A549 (cell line): ENCODE measurements around the gene TMEM163. TPM values are rescaled to one million over a fixed set of nuclear protein-coding genes. Genes with fewer than 3 reads are reported as not detected.
A peak's percentile ranks its signal among the peaks of the same experiment; 100 is the strongest.

ENCODE experiments used
- ATAC-seq, 2 experiments: fragments of 200-7000 bp in 1 of 2; fragments of >200 bp in 1 of 2; cut with Nextera tagmentation in 1 of 2; cut with Tn5 transposase in 1 of 2; 3 replicates each; pipeline versions ENCODE4 v1.8.0 to v1.9.1; 2018 to 2020; ENCODE audit warnings: mild to moderate bottlenecking in 1 of 2, moderate library complexity in 1 of 2
- CTCF ChIA-PET: fragments of 300-600 bp; sonication (Branson Sonifier 250); formaldehyde crosslinking; extraction: SDS; loops from one replicate; lab custom pipeline; 2021; ENCODE audit warnings: antibody characterized with exemption, inconsistent platforms; lab: Yijun Ruan, JAX
- POLR2A ChIA-PET: fragments of 350-600 bp; formaldehyde crosslinking; extraction: SDS; loops from one replicate; lab custom pipeline; 2021; ENCODE audit warnings: antibody characterized with exemption, inconsistent platforms; lab: Yijun Ruan, JAX
- DNase-seq, 2 experiments: peaks; one replicate each; pipeline versions ENCODE4 v3.0.0 to v3.0.0-alpha.2; 2011 to 2016; ENCODE audit warnings: low read depth in 1 of 2, low spot score in 1 of 2
- FAIRE-seq: peaks from 2 replicates; lab custom pipeline; 2011; peaks lifted over from hg19 to GRCh38; lab: Jason Lieb, UNC
- H3K27ac ChIP-seq, 2 experiments: fragments of >200 bp; sonication (Bioruptor Twin); formaldehyde crosslinking; 3 replicates each; pipeline ENCODE4 v1.5.1; 2016 to 2017
- H3K4me1 ChIP-seq: fragments of >200 bp; sonication (Bioruptor Twin); formaldehyde crosslinking; 3 replicates; pipeline ENCODE4 v1.6.1; 2016
- H3K4me2 ChIP-seq: fragments of >200 bp; sonication (Bioruptor Twin); formaldehyde crosslinking; 3 replicates; pipeline ENCODE4 v1.6.1; 2016
- H3K4me3 ChIP-seq: fragments of >200 bp; sonication (Bioruptor Twin); formaldehyde crosslinking; 3 replicates; pipeline ENCODE4 v1.5.1; 2016
- H3K9me3 ChIP-seq: fragments of >200 bp; sonication (Bioruptor Twin); formaldehyde crosslinking; 3 replicates; pipeline ENCODE4 v1.6.1; 2016
- BHLHE40 ChIP-seq: IDR thresholded peaks from 2 replicates; pipeline ENCODE4 v1.6.1; 2012; ENCODE audit warnings: low read depth, low read length, inconsistent platforms
- CBX2 ChIP-seq: fragments of 200-600 bp; sonication (generic); IDR thresholded peaks from 2 replicates; pipeline ENCODE4 v1.6.1; 2016; ENCODE audit warnings: low read depth, mild to moderate bottlenecking, borderline replicate concordance
- CEBPB ChIP-seq, 2 experiments: fragments of >200 bp in 1 of 2; sonication (Bioruptor Twin) in 1 of 2; formaldehyde crosslinking in 1 of 2; IDR thresholded peaks; 2 replicates each; pipeline ENCODE4 v1.6.1; 2012 to 2016
- E2F6 ChIP-seq: IDR thresholded peaks from 2 replicates; pipeline ENCODE4 v1.6.1; 2012; ENCODE audit warnings: low read depth, borderline replicate concordance
- EP300 ChIP-seq, 2 experiments: fragments of >200 bp; sonication (Bioruptor Twin); formaldehyde crosslinking; IDR thresholded peaks; 2 replicates in 1 of 2; 3 replicates in 1 of 2; pipeline ENCODE4 v1.6.1; 2016 to 2017
- FOSB ChIP-seq: fragments of 250-450 bp; sonication (Bioruptor Pico); IDR thresholded peaks from 2 replicates; pipeline ENCODE4 v1.5.0; 2020; ENCODE audit warnings: mild to moderate bottlenecking, moderate library complexity
- FOSL2 ChIP-seq, 2 experiments: fragments of 450-650 bp in 1 of 2; fragments of >200 bp in 1 of 2; sonication (Bioruptor Twin) in 1 of 2; formaldehyde crosslinking; IDR thresholded peaks; 2 replicates each; pipeline versions ENCODE4 v1.5.0 to v1.6.1; 2016 to 2020; ENCODE audit warnings: mild to moderate bottlenecking in 1 of 2, moderate library complexity in 1 of 2
- HDAC2 ChIP-seq: fragments of 200-600 bp; sonication (generic); IDR thresholded peaks from 2 replicates; pipeline ENCODE4 v1.6.1; 2016
- HOXB13 ChIP-seq: fragments of 250-450 bp; sonication (Bioruptor Pico); IDR thresholded peaks from 2 replicates; pipeline ENCODE4 v1.5.0; 2020; ENCODE audit warnings: low read depth, mild to moderate bottlenecking, moderate library complexity
- JUNB ChIP-seq: fragments of >200 bp; sonication (Bioruptor Twin); formaldehyde crosslinking; IDR thresholded peaks from 2 replicates; pipeline ENCODE4 v1.6.1; 2016
- KDM1A ChIP-seq: fragments of 200-600 bp; sonication (generic); IDR thresholded peaks from 2 replicates; pipeline ENCODE4 v1.6.1; 2016; ENCODE audit warnings: low read depth, mild to moderate bottlenecking
- KDM5A ChIP-seq: fragments of 200-600 bp; sonication (generic); IDR thresholded peaks from 2 replicates; pipeline ENCODE4 v1.6.1; 2016; ENCODE audit warnings: antibody characterized with exemption, mild to moderate bottlenecking
- MYC ChIP-seq: IDR thresholded peaks from 2 replicates; pipeline ENCODE4 v1.6.1; 2012; ENCODE audit warnings: mild to moderate bottlenecking, inconsistent platforms, low read length, improper control_type of control experiment, borderline replicate concordance
- PHF8 ChIP-seq: fragments of 200-600 bp; sonication (generic); IDR thresholded peaks from 2 replicates; pipeline ENCODE4 v1.6.1; 2016; ENCODE audit warnings: low read depth, mild to moderate bottlenecking, antibody characterized with exemption, moderate library complexity, borderline replicate concordance
- POLR2AphosphoS2 ChIP-seq: conservative IDR thresholded peaks from 2 replicates; pipeline ENCODE4 v1.6.1; 2012; ENCODE audit warnings: low read length, improper control_type of control experiment, inconsistent platforms
- RARB ChIP-seq: fragments of 250-450 bp; sonication (Bioruptor Pico); IDR thresholded peaks from 2 replicates; pipeline ENCODE4 v1.8.0; 2021; ENCODE audit warnings: mild to moderate bottlenecking, moderate library complexity
- SMC3 ChIP-seq: fragments of >200 bp; sonication (Bioruptor Twin); formaldehyde crosslinking; IDR thresholded peaks from 3 replicates; pipeline ENCODE4 v1.6.1; 2018; ENCODE audit warnings: inconsistent platforms
- SREBF2 ChIP-seq: fragments of 450-650 bp; IDR thresholded peaks from 2 replicates; pipeline ENCODE4 v1.6.1; 2014; ENCODE audit warnings: mild to moderate bottlenecking, moderate library complexity
- TFCP2L1 ChIP-seq: fragments of 250-450 bp; sonication (Bioruptor Pico); IDR thresholded peaks from 2 replicates; pipeline ENCODE4 v1.5.0; 2021; ENCODE audit warnings: mild to moderate bottlenecking
- ZC3H11A ChIP-seq: fragments of 450-650 bp; IDR thresholded peaks from 2 replicates; pipeline ENCODE4 v1.6.1; 2014; ENCODE audit warnings: antibody characterized with exemption, mild to moderate bottlenecking
- ZNF302 ChIP-seq: fragments of 250-450 bp; sonication (Bioruptor Pico); IDR thresholded peaks from 2 replicates; pipeline ENCODE4 v1.9.0; 2021; ENCODE audit warnings: inconsistent platforms, mild to moderate bottlenecking, moderate library complexity
- WGBS: methylation state at CpG from one replicate; pipeline ENCODE4 v1.1.6; 2017; ENCODE audit errors: missing lambda C conversion rate; 5-methylcytosine and 5-hydroxymethylcytosine counted together
- polyA plus RNA-seq, 4 experiments: library from polyadenylated mRNA; depleted of rRNA in 3 of 4; stranded (reverse); fragments of >200 nt; fragmentation: RNase III in 1 of 4; extraction: RNeasy Plus Mini Kit Qiagen cat#74134 plus additional on column Dnase treatment in 1 of 4; gene quantifications; 2 replicates in 3 of 4; 3 replicates in 1 of 4; pipeline ENCODE4 v1.2.3, GENCODE V29; 2011 to 2017
- TF ChIP-seq, protein P1 (sequence below): fragments of >200 bp; sonication (Bioruptor Twin); formaldehyde crosslinking; IDR thresholded peaks from 2 replicates; pipeline ENCODE4 v1.6.1; 2016

TMEM163 gene
- polyA plus RNA-seq, 2 of the 4 experiments (the other 2 are of a cell fraction), result not detected

- POLR2A ChIA-PET, result no interaction called here
These were observed 47.2 kb upstream of the TMEM163 start for GRCh38 chr2:134765987-134766386.

GRCh38 chr2:134764164-134764563 is 45.4 kb upstream of the TMEM163 start:
- Histone ChIP-seq H3K4me1 (no peaks in the 10 kb centered on the region), H3K4me2 (no peak overlapping the region), H3K9me3 (no peaks in the 10 kb centered on the region), H3K27ac (no peak overlapping the region), H3K4me3 (no peak overlapping the region)
- ATAC-seq, result no peak
- WGBS, result 30% methylated on average over 1 of the region's 1 CpG
- no peak for FAIRE-seq
- no peak for TF ChIP-seq ZC3H11A
- no peak for TF ChIP-seq CBX2
- TF ChIP-seq FOSL2 (IDR thresholded peaks at IDR 0.05), result no peak
- TF ChIP-seq FOSL2 (CRISPR knock-in tag; IDR thresholded peaks at IDR 0.05), result no peak
- no peak for TF ChIP-seq RARB (CRISPR knock-in tag)
- no peak for TF ChIP-seq SMC3
- no peak for TF ChIP-seq FOSB (CRISPR knock-in tag)
- TF ChIP-seq CEBPB (IDR thresholded peaks at IDR 0.05), result no peak
- TF ChIP-seq POLR2AphosphoS2, result no peak
- no peak for TF ChIP-seq SREBF2
- ChIA-PET CTCF (no interaction called here), POLR2A (no interaction called here)
- no peak for DNase-seq

More at GRCh38 chr2:134765987-134766386, 47.2 kb upstream of the TMEM163 start:
- TF ChIP-seq E2F6 (no peak), POLR2AphosphoS2 (no peak), HOXB13 (CRISPR knock-in tag) (no peak), KDM1A (no peak), ZC3H11A (no peak), MYC (no peak)
- TF ChIP-seq, protein P1, sequence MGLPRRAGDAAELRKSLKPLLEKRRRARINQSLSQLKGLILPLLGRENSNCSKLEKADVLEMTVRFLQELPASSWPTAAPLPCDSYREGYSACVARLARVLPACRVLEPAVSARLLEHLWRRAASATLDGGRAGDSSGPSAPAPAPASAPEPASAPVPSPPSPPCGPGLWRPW, result no peak
- TF ChIP-seq, all 56 proteins: peak for 0
- no peak overlapping the region for H3K27ac ChIP-seq
- no peak overlapping the region for H3K4me2 ChIP-seq
- DNase-seq (no peak), ATAC-seq (no peak), FAIRE-seq (no peak)
- no peaks in the 10 kb centered on the region for H3K4me1 ChIP-seq
- CTCF ChIA-PET, result interaction anchor here (0.6 kb wide), 1 partner anchor 16 kb away, joined by 3 read pairs; no protein-coding TSS in a partner anchor
- no peaks in the 10 kb centered on the region for H3K9me3 ChIP-seq
- no peak overlapping the region for H3K4me3 ChIP-seq

GRCh38 chr2:134763164-134763710 is 44.4 kb upstream of the TMEM163 start:
- Histone ChIP-seq H3K27ac (no peak overlapping the region), H3K4me1 (no peaks in the 10 kb centered on the region), H3K9me3 (no peaks in the 10 kb centered on the region), H3K4me3 (no peak overlapping the region), H3K4me2 (no peak overlapping the region)
- TF ChIP-seq JUNB (no peak), BHLHE40 (no peak), ZNF302 (no peak), EP300 (IDR thresholded peaks at IDR 0.05) (no peak), TFCP2L1 (CRISPR knock-in tag) (no peak), PHF8 (no peak)
- POLR2A ChIA-PET, result no interaction called here
- CTCF ChIA-PET, result no interaction called here
- WGBS, result 12% methylated on average over 4 of the region's 4 CpGs
- DNase-seq (no peak), ATAC-seq (peak; percentile 23 to 39; a peak in 2 of 6 replicates), FAIRE-seq (no peak)

DNA sequence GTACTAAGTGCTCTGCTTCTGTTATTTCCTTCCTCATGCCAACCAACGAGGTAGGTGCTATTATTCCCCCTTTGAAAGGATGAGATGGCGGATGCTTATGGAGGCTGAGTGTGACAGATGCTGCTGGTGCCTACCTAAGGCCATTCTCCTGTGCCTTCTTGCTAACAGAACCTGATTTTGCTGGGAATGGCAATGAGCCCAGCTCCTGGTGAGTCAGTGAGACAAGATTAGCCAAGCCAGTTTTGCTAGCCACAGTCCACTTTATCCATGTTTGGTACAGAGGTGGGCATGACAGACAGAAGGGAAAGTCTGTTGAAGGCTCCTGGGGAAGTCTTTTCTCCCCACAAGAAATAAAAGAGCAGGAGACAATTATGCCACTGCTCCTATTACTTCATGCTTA is 43.7 kb upstream of the TMEM163 start:
- Histone ChIP-seq H3K9me3 (no peaks in the 10 kb centered on the region), H3K4me2 (no peak overlapping the region), H3K27ac (no peak overlapping the region)
- ATAC-seq, result 0 out of 6 replicates have a peak, but pooled peaks of 1 of the 2 experiments have one; percentile 34
- TF ChIP-seq JUNB (no peak), KDM5A (no peak), KDM1A (no peak), BHLHE40 (no peak), HDAC2 (no peak)
- TF ChIP-seq, all 56 proteins: peak for 0
- Histone ChIP-seq H3K4me3 (no peak overlapping the region), H3K4me1 (no peaks in the 10 kb centered on the region)
- FAIRE-seq (no peak), DNase-seq (no peak)
- 4% methylated on average over 2 of the region's 2 CpGs for WGBS
- CTCF ChIA-PET, result no interaction called here
- POLR2A ChIA-PET, result no interaction called here
